HG02840 (cell line): ENCODE measurements around the gene GLRX3.
"Not testable (repeated sequence)": the region's sequence is repeated elsewhere in the genome, so short reads cannot be mapped to it uniquely, and the experiment has no call there.

Source experiments
- ATAC-seq: cut with Tn5 transposase; IDR thresholded peaks from one replicate; pipeline ENCODE4 v1.9.1; 2021; ENCODE audit warnings: mild to moderate bottlenecking, moderate library complexity, moderate number of reproducible peaks; ENCODE audit not compliant: unreplicated experiment, low FRiP score

Gene GLRX3

GRCh38 chr10:130188195-130189175 is 52.3 kb downstream of the GLRX3 start:
- no peak for ATAC-seq

- ATAC-seq, result no peak
Observed at GRCh38 chr10:130189608-130190054, 53.4 kb downstream of the GLRX3 start.

- ATAC-seq, result peak; percentile 90
Observed at GRCh38 chr10:130190055-130190736, 54.0 kb downstream of the GLRX3 start.

GRCh38 chr10:130190737-130191115 is 54.5 kb downstream of the GLRX3 start:
- no peak for ATAC-seq

- ATAC-seq, result no peak
Observed at GRCh38 chr10:130191380-130191779, 55.2 kb downstream of the GLRX3 start.

- no peak for ATAC-seq
Observed at GRCh38 chr10:130192276-130192848, 56.2 kb downstream of the GLRX3 start.

GRCh38 chr10:130193033-130193432 is 56.8 kb downstream of the GLRX3 start:
- no peak for ATAC-seq

GRCh38 chr10:130193493-130194193 is 57.5 kb downstream of the GLRX3 start:
- ATAC-seq, result no peak

GRCh38 chr10:130194194-130194990 is 58.2 kb downstream of the GLRX3 start:
- ATAC-seq, result no peak

GRCh38 chr10:130194991-130195645 is 58.9 kb downstream of the GLRX3 start:
- ATAC-seq, result no peak

GRCh38 chr10:130195746-130196294 is 59.6 kb downstream of the GLRX3 start:
- ATAC-seq, result no peak

GRCh38 chr10:130196511-130197487 is 60.6 kb downstream of the GLRX3 start:
- no peak for ATAC-seq

GRCh38 chr10:130198651-130199050 is 62.5 kb downstream of the GLRX3 start:
- no peak for ATAC-seq

GRCh38 chr10:130200179-130201042 is 64.2 kb downstream of the GLRX3 start:
- ATAC-seq, result no peak

GRCh38 chr10:130201043-130201380 is 64.8 kb downstream of the GLRX3 start:
- no peak for ATAC-seq

GRCh38 chr10:130202150-130202549 is 66.0 kb downstream of the GLRX3 start:
- not testable (repeated sequence) for ATAC-seq
